HUDEP-2 (cell line): ENCODE results near the gene ZFAND4.
"Not testable (repeated sequence)": the region's sequence is repeated elsewhere in the genome, so short reads cannot be mapped to it uniquely, and the experiment has no call there.

Source experiments
- DNase-seq, 76 experiments: peaks; one replicate each; lab custom pipeline; 2025; ENCODE audit not compliant: unreplicated experiment in 76 of 76; lab: John Stamatoyannopoulos, UW

ZFAND4 gene

DNA sequence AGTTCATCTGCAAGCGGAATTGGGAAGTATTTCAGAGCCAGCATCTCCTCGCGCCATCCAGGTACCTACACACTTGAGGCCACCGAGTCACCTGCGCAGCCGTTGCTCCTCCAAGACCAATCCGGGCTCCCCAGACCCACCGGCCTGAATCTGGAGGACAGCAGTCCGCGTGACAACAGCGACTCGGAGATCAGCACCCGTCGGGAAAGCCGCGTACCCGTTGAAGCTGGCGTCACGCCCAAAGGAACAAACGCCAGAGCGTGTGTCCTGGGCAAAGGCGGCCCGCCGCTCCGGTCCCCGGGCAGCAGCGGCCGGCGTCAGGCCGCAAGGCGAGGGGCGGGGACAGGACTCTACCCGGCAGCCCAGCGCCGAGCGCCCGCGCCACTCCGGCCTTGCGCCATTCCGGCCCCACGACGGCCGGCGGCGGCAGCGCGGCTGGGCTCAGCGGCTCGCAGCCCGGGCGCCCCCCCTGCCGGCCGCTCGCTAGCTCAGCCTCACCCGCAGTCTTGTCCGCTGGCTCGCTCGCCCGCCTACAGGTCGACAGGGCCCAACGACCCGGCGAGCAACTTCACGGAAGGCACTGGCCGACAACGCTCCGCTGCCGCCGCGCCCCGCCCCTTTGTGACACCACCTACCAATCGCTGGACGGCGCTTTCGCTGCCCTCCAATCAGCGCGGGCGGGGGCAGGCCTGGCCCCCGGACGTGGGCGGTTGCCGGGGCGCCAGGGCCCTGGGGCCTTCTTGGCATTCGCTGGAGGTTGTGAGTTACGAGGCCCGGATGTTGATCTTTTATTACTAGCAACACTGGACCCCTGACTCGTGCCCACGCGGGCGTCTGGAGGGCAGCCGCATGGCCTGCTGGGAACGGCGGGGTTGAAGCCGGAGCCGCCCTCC lies at the start of gene ZFAND4:
Gene ZFAND4 (minus strand): TSS at position 592 of the 893 bp plus-strand sequence. CDS start 9,047 bp downstream, outside the sequence.
- DNase-seq, result peak; percentile 55 to 99 (median 96)

DNA sequence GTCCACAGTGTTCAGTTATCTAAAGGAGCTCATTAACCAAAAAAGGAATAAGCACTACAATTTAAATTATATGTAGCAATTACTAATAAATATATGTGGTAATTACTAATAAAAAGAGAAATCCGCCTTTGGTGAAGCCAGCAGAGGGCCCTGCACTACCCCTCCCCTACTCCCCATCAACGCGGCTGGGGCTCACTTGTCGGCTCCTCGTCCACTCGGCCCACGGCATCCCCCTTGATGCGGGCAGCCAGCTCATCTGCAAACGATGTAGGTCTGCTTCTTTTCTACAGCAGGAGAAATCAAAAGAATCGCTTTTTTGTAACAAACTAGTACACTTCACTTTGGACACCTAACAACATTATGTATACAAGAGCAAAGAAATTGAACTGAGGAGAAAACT lies 48.9 kb upstream of the ZFAND4 start:
- not testable (repeated sequence) for DNase-seq

DNA sequence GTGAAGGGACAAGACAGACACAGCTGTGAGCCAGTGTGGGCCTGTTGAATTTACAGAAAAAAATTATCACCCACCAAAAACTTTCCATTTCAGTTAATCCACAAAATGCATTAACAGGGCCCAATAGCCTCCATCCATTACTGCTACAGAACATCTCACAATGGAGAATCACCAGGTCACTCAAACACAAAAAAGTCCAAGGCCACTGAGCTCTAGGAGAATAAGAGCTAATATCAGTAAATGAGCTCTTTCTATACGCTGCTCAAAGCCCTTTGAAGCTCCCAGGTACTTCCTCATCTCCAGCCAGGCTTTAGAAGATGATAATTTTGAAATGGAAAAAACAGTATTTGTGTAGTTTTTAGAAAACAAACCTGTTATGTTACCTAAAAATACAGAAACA lies 45.1 kb upstream of the ZFAND4 start:
- DNase-seq, result not testable (repeated sequence)

DNA sequence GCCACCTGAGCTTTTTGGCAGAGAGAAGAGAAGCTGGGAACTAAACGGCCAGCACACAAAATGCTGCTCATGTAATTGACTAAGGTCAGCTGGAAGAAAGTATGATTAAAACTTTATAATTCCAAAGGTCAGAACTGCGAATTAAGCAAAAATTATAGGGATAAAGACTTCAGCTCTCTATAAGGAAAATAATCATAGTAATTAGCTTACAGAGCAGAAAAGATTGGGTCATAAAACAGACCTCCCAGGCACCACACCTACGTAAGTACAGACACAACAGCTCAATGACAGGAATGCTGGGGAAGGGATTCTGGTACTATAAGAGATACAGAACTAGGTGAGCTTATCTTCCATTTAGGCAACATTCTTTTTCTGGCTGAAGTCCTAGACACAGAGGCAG lies 44.5 kb upstream of the ZFAND4 start:
- DNase-seq, result not testable (repeated sequence)

DNA sequence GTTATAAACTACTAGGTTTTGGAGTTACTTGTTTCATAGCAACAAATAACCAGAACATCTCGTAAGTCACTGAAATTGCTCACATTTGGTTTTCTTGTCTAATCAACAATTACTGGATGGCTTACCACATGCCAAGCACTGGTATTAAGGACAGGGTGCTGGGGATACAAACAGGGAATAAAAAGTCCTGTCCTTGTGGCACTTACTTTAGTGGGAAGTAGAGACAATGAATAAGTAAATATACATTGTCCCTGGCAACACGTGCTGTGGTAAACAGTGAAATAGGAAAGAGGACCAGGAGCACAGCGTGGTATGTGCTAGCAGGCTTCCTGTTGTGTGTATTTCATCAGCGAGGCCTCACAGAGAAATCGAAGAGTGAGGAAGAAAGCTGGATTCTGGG lies 38.7 kb upstream of the ZFAND4 start:
- DNase-seq, result not testable (repeated sequence)

DNA sequence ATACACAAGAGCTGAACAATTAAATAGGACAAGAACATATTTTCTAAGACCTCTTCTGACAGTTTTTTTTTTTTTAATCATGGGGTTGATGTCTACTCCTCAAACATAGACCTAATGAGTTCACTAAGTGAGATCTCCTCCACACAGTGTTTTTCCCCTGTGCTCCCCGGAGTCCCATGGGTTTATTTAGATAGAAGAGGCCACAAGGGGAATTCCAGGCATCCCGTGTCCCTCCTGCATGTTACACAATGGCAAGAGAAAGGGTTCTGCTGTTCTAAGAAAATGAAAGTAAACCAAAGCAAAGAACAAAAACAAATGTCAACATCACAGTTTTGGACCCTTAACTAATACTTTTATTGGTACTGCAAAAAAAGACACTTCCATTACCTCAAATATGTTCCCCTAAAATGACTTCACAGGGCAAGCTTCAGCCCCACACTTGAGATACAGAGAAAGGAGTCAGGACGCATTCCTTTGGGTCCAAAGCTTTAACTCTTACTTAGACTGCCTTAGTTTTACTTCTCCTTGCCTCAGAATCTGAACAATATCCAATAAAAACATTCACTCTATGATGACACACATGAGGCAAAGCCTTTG lies 37.7 kb upstream of the ZFAND4 start:
- DNase-seq, result not testable (repeated sequence)

DNA sequence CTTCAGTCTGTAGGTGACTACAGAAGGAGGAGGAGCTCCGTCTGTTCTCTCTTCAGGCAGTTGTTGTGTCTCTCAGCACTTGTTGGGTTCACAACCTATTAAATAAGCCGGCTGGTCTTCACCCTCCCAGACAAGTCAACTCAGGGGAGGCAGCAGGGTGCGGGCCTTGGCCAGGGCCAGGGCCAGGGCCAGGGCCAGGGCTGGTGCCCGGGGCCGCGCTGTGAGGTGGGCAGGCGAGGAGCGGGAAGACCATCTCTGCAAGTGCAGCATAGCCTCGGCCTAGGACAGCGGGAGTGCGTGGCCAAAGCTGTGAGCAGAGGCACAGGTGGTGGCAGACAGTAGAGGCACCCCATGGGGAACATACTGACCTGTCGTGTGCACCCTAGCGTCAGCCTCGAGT lies 5.9 kb upstream of the ZFAND4 start:
- DNase-seq, result not testable (repeated sequence)

DNA sequence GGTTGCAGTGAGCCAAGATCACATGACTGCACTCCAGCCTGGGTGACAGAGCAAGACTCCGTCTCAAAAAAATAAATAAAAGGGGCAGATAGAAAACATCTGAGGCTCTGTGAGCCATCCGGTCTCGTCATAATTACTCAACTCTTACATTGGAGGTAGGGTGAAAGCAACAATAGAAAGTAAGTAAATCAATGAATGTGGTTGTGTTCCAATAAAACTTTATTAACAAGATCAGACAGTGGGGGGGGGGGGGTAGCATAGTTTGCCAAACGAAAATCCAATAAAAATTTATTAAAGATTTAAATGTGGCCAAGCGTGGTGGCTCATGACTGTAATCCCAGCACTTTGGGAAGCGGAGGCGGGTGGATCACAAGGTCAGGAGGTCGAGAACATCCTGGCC lies 2.8 kb upstream of the ZFAND4 start:
- no peak for DNase-seq

DNA sequence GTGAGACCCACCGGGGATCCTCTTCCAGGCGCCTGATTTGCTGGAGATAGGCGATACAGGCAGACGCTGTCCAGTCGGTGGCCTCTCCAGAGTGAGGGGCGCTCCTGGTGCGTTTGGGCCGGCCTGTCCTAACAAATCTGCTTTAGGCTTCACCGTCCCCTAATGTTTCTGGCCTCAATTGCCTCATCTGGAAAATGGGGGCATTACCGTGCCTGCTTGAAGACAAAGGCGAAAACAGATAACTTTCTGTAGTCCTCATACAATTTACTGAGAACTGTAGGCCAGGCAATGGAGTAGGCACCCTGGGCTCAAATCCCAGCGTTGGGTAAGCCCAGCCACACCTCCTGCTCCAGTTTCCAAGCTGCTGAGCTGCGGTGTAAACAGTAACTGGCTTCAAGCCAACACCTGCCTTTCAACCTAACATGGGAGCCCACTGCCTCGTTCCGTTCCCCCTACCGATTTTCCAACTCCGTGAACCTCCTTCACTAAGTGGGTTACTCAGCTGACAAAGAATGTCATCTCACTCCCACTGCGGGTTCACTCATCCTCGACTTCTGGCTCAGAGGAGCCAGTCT lies 589 bp upstream of the ZFAND4 start:
- no peak for DNase-seq

DNA sequence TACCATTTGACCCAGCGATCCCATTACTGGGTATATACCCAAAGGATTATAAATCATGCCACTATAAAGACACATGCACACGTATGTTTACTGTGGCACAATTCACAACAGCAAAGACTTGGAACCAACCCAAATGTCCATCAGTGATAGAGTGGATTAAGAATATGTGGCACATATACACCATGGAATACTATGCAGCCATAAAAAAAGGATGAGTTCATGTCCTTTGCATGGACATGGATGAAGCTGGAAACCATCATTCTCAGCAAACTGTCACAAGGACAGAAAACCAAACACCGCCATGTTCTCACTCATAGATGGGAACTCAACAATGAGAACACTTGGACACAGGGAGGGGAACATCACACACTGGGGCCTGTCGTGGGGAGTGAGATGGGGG lies 1.3 kb downstream of the ZFAND4 start:
- DNase-seq, result not testable (repeated sequence)

DNA sequence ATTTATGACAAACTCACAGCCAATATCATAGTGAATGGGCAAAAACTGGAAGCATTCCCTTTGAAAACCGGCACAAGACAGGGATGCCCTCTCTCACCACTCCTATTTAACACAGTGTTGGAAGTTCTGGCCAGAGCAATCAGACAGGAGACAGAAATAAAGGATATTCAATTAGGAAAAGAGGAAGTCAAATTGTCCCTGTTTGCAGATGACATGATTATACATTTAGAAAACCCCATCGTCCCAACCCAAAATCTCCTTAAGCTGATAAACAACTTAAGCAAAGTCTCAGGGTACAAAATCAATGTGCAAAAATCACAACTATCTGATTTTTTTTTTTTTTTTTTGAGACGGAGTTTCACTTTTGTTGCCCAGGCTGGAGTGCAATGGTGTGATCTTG lies 2.7 kb downstream of the ZFAND4 start:
- DNase-seq, result not testable (repeated sequence)

DNA sequence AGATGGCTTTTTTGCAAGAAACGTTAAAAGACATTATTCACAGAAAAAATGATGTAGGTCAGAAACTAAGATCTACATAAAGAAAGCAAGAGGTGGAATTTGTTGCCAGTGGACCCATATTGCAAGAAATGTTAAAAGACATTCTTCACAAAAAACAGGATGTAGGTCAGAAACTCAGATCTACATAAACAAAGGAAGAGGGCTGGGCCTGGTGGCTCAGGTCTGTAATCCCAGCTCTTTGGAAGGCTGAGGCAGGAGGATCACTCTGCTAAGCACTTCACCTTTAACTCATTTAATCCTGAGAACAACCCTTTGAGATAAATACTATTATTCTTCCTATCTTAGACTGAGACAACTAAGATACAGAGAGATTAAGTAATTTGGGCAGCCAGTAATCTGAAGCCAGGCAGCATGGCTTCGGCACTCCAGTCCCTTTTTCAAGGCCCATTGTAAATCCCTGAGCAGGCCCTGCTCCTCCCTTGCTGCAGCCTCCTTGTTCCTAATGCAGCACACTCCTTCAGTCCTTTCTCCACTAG lies 11.6 kb downstream of the ZFAND4 start:
- DNase-seq, result no peak

DNA sequence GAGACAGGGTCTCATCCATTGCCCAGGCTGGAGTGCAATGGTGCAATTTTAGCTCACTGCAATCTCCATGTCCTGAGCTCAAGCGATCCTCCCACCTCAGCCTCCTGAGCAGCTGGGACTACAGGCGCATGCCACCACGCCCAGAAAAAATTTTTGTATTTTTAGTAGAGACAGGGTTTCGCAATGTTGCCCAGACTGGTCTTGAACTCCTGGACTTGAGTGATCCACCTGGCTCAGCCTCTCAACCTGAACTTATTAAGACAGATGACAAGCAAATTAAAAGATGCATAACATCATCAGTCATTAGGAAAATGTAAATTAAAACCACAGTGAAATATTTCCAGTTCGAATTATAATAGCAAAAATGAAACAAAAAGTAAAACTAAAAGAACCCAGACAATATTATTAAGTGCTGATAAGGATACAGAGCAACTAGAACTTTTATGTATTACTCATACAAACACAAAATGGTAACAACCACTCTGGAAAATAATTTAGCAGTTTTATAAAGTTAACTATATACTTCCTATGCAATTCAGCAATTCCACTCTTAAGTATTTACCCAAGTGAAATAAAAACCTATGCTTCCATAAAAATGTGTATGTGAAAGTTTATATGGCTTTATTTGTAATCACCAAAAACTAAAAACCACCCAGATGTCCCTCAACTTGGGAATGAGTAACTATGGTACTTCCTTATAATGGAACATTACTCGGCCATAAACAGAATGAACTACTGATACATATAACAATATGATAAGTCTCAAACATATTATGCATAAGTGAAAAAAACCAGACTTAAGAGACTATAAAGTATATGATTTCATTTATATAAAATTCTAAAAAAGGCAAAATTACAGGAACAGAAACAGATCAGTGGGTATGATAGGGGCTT lies 15.3 kb downstream of the ZFAND4 start:
- no peak for DNase-seq

DNA sequence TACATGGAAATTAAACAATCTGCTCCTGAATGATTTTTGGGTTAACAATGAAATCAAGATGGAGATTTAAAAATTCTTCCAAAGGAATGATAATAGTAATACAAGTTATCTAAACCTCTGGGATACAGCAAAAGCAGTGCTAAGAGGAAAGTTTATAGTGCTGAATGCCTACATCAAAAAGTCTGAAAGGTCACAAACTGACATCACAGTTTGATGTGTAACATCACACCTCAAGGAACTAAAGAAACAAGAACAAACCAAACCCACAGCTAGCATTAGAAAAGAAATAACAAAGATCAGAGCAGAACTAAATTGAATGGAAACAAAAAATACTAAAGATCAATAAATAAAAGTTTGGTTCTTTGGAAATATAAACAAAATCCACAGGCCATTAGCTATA lies 17.4 kb downstream of the ZFAND4 start:
- DNase-seq, result no peak

DNA sequence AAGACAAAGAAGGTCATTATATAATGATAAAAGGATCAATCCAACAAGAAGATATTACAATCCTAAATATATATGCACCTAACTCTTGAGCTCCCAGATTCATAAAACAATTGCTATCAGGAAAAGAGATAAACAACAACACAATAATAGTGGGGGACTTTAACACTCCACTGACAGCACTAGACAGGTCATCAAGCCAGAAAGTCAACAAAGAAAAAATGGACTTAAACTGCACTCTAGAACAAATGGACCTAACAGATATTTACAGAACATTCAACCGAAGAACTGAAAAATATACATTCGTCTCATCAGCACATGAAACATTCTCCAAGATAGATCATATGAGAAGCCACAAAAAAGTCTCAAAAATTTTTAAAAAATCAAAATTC lies 17.8 kb downstream of the ZFAND4 start:
- not testable (repeated sequence) for DNase-seq

DNA sequence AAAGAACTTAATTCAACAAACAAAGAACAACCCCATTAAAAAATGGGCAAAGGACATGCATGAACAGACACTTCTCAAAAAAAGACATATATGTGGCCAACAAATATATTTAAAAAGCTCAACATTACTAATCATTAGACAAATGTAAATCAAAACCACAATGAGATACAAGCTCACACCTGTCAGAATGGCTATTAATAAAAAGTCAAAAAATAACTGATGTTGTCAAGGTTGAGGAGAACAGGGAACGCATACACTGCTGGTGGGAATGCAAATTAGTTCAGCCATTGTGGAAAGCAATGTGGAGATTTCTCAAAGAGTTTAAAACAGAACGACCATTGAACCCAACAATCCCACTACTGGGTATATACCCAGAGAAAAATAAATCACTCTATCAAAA lies 19.1 kb downstream of the ZFAND4 start:
- no peak for DNase-seq

DNA sequence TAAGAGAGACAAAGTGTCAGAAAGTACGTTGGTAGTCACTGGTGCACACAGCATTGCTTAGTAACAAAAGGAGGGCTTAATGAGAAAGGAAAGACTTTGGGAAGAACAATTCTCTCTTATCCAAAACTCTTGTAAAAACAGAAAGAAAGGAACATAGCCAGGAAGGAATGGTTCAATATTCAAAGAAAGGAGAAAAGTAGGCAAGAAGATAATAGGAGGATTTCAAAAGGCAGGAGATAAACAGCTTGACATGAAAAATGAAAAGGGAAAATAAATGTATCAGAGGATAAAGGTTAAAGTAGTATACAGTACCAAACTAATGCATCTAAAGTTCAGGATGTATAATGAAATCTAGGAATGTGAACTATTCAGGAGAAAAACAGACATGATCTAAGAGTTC lies 20.1 kb downstream of the ZFAND4 start:
- DNase-seq, result no peak

DNA sequence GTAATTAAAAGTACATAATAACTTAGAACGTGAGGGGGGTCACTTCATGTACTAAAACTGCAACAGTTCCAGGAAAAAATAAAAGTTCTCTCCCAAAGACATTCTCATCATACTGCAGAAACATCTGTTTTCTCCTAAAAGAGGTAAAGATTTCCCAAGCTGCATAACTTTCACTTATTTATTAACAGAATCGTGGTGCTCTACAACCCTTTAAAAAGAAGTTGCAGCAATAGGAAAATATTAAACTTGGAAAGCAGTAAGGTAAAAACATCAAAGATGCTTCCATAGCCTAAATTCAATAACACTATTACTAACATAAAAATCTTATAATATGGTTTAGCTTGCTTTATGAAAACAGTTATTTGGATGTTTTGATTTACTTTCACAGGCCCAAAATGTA lies 23.3 kb downstream of the ZFAND4 start:
- no peak for DNase-seq

DNA sequence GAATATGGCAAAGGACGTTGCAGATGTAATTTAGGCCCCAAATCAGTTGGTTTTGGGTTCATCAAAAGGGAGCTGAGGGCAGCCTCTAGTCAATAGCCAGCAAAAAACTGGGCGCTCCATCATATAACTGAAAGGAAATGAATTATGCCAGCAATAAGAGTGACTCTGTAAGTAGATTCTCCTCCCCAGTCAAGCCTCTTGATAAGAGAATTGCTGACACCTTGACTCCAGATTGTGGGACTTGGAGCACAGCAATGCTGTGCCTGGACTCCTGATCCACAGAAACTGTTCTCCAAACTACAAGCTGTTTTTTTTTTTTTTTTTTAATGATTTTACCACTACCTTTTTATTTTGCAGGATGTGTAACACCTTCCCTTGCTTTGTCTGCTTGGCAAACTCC lies 25.5 kb downstream of the ZFAND4 start:
- DNase-seq, result no peak

DNA sequence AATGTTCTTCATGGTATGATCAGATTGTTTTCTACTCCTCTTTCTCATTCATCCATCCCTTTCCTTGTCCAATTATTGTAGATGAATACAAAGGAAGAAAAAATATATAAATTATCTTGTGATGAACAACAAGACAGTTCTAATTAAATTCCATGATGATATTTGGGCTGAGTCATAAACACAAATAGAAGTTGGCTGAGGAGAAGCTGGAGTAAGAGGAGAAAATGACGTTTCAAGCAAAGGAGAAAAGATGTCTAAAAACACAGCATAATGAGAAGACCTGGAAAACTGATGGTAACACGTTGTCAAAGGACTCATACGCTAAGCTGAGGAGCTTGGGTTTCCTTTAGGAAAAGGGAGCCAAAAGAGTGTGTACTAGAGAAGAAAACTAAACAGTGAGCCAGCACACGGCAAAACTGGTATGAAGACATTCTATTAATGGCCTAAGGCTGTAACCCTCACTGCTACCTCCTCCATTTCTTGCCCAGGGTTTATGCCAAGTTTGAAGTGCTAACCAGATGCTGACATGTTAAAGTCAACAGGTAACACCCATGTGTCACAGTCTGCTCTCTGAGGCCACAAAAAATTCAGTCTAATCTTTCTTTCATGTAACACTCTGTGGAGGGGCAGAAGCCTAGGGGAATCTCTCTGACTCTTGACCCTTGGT lies 26.1 kb downstream of the ZFAND4 start:
- no peak for DNase-seq
